GM12864 (cell line): ENCODE data around the gene GPI.
"Not testable (repeated sequence)": the region's sequence is repeated elsewhere in the genome, so short reads cannot be mapped to it uniquely, and the experiment has no call there.

Experiments
- DNase-seq: peaks from one replicate; pipeline ENCODE4 v3.0.0-alpha.2; 2011; ENCODE audit warnings: low read depth
- H3K4me3 ChIP-seq: 2 replicates; pipeline ENCODE4 v1.5.1; 2011; ENCODE audit warnings: mild to moderate bottlenecking, low read depth, low read length, control low read depth
- TF ChIP-seq, protein P1 (sequence below): IDR thresholded peaks from 2 replicates; pipeline ENCODE4 v1.5.1; 2011; ENCODE audit warnings: low read depth, mild to moderate bottlenecking, moderate library complexity, low read length, control low read depth, inconsistent platforms; ENCODE audit errors: missing control alignments

The GPI gene

DNA sequence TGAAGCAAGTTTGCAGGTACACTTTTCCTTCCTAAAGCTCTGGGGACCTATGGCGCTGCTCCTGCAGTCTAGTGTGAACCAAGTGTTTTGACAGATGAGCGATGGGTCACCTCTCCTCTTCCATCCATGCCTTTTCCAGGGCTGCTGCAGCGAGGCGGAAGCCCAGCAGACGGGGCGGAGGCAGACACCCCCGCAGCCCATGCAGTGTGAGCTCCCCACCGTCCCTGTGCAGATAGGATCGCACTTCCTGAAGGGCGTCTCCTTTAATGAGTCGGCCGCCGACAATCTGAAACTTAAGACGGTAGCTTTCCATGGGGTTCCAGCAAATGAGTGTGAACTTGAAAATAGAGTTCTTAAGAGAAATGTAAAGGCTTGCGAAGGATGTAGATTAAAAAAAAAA, 37.1 kb upstream of the GPI start:
- H3K4me3 ChIP-seq: no peak overlapping the region
- TF ChIP-seq, protein P1, sequence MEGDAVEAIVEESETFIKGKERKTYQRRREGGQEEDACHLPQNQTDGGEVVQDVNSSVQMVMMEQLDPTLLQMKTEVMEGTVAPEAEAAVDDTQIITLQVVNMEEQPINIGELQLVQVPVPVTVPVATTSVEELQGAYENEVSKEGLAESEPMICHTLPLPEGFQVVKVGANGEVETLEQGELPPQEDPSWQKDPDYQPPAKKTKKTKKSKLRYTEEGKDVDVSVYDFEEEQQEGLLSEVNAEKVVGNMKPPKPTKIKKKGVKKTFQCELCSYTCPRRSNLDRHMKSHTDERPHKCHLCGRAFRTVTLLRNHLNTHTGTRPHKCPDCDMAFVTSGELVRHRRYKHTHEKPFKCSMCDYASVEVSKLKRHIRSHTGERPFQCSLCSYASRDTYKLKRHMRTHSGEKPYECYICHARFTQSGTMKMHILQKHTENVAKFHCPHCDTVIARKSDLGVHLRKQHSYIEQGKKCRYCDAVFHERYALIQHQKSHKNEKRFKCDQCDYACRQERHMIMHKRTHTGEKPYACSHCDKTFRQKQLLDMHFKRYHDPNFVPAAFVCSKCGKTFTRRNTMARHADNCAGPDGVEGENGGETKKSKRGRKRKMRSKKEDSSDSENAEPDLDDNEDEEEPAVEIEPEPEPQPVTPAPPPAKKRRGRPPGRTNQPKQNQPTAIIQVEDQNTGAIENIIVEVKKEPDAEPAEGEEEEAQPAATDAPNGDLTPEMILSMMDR: no peak
- DNase-seq: no peak

GRCh38 chr19:34328982-34329381, 36.0 kb upstream of the GPI start:
- DNase-seq: no peak
- TF ChIP-seq, protein P1: no peak

GRCh38 chr19:34330116-34330515, 34.9 kb upstream of the GPI start:
- TF ChIP-seq, protein P1: no peak
- no peak overlapping the region for H3K4me3 ChIP-seq
- DNase-seq: no peak

More at GRCh38 chr19:34328982-34329381, 36.0 kb upstream of the GPI start:
- no peak overlapping the region for H3K4me3 ChIP-seq

GRCh38 chr19:34330596-34330995, 34.4 kb upstream of the GPI start:
- DNase-seq: not testable (repeated sequence)

GRCh38 chr19:34331596-34331995, 33.4 kb upstream of the GPI start:
- not testable (repeated sequence) for DNase-seq, H3K4me3 ChIP-seq

More at GRCh38 chr19:34330596-34330995, 34.4 kb upstream of the GPI start:
- H3K4me3 ChIP-seq: not testable (repeated sequence)

DNA sequence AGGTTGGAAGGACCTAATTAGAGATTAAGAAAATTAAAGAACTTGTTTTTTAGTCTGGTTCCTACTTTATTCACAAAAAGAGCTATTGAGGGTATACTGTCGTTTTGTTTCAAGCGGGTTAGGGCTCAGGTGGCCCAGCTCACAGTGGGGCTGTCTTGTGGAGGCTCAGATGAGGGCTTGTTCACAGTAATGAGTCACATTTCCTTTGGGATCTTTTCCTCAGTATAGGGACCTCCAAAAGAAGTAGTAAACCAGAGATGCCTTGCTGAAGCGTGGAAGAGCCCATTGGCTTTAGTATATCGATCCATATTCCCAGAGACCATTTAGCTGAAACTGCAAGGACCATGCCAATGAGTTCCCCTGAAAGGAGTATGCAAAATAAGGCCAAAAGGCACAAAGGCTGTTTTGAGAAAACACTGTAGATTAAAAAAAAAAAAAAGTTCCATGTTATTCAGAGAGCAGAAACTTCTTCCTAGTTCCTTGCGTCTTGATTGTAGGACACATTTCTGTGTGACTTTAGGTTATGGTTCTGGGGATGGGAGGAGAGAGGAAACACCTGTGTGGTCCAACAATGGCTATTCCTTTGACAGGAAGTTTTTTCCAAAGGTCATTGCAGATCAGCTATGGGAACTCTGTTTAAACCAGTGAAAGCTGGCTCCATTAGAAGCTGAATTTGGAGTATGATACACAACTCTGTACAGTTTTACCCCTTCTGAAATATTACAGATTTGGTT, 32.8 kb upstream of the GPI start:
- DNase-seq: no peak
- TF ChIP-seq, protein P1: no peak

DNA sequence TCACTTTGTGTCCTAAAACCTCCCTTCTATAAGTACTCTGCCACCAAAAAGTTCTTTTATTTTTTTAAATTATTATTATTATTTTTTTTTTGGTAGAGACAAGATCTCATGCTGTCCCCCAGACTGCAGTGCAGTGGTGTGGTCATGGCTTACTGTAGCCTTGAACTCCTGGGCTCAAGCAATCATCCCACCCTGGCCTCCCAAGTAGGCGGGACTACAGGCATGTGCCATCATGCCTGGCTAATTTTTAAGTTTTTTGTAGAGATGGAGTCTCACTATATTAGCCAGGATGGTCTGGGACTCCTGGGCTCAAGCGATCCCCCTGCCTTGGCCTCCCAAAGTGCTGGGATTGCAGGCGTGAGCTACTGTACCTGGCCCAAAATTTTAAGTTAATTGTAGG, 29.1 kb upstream of the GPI start:
- no peak for DNase-seq
- TF ChIP-seq, protein P1: no peak
- H3K4me3 ChIP-seq: no peak overlapping the region

More for the DNA sequence above, 32.8 kb upstream of the GPI start:
- H3K4me3 ChIP-seq: no peak overlapping the region

GRCh38 chr19:34336781-34337271, 28.2 kb upstream of the GPI start:
- TF ChIP-seq, protein P1: peak; percentile 53
- no peak for DNase-seq
- H3K4me3 ChIP-seq: no peak overlapping the region
